Left kidney (tissue), 2 donors: Measurements from ENCODE around the gene CCDC70. TPM values are rescaled to one million over a fixed set of nuclear protein-coding genes. Genes with fewer than 3 reads are reported as not detected.
"Not testable (repeated sequence)": the region's sequence is repeated elsewhere in the genome, so short reads cannot be mapped to it uniquely, and the experiment has no call there.

Source experiments
- DNase-seq: peaks from one replicate; pipeline ENCODE4 v3.0.0-alpha.2; 2013
- polyA plus RNA-seq: library from polyadenylated mRNA; unstranded; fragments of 120-200 nt; gene quantifications from one replicate; pipeline ENCODE4 v1.2.1, GENCODE V29; 2013; ENCODE audit not compliant: insufficient read length

CCDC70 gene
- polyA plus RNA-seq, 1 donor: not detected

DNA sequence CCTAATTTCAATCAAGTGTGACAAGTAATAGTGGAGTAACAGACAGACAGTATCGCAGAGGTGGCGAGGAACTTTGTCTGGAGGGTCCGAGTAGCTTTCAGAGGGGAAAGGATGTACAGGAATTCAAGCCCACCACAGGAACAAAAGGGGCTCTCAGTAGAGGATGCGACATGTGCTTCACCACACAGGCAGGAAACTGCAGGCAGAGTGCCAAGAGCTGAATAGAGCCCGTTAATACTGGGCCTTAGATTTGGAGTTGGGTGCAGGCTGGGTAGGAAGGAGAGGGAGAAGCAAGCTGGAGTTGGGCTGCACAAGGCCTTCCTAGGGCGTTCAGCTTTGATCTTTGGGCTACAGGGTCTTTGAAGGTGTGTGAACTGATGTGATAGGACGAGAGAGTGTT lies 1.2 kb downstream of the CCDC70 start:
- no peak for DNase-seq

DNA sequence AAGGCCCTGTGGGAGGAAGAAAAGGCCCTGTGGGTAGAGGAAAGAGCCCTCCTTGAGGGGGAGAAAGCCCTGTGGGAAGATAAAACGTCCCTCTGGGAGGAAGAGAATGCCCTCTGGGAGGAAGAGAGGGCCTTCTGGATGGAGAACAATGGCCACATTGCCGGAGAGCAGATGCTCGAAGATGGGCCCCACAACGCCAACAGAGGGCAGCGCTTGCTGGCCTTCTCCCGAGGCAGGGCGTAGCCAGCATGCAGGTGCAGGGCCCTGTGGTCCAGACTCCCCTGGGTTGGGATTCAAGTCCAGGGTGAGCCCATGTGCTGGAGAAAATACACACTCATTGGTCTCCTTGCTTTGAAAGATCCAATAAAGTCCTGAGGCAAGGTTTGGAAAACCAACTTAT lies 4.1 kb downstream of the CCDC70 start:
- DNase-seq: no peak

DNA sequence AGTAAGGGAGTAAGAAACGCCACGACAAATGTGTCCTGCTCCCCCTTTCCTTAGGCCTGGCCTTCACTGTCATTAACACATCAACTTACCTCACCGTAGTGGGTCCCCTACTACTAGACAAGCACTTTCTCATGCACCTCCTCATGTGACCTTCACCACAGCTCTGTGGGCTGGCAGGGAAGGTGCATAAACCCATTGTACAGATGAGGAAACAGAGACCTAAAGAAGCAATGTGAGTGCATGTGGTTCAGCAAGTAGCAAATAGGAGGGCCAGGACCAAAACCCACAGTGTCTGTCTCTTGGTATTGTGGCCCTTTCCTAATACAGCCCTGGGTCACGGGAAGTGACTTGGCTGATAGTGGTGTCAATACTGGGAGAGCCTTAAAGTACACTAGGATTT lies 5.3 kb downstream of the CCDC70 start:
- DNase-seq: no peak

DNA sequence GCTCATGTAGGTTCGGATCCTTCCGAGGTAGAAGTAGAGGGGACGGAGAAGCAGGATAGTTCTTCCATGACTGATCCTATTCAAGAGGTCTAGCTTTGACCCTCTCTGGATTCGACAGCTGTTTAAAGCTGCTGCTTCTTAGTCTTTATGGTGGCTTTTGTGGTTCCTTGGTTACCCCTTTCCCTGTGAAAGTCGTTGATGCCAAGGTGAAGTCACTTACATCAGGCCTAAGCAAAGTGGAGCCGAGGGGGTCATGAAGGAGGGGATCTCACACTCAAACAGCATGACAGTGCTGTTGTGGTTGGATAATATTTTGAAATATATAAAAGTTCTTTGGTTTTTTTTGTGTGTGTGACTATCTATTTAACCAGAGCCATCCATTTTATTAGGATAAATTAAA lies 8.1 kb downstream of the CCDC70 start:
- DNase-seq: no peak

DNA sequence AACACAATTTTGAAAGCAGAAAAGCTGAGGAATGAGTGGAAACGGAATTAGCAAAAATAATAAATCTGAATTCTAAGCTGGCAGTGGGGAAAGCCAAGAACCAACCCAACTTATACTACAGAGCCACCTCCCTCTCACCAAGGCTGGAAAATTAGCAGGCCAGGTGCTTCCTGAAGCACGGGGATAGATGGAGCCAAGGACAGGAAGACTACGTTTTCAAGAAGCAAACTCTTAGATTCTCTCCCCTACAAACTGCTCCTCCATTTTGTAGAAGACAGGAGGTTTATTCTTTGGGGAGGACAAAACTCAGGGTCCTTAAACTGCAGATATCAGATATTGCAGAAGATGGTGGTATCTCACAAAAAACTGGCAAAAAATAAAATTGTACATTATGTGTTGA lies 8.8 kb downstream of the CCDC70 start:
- no peak for DNase-seq

DNA sequence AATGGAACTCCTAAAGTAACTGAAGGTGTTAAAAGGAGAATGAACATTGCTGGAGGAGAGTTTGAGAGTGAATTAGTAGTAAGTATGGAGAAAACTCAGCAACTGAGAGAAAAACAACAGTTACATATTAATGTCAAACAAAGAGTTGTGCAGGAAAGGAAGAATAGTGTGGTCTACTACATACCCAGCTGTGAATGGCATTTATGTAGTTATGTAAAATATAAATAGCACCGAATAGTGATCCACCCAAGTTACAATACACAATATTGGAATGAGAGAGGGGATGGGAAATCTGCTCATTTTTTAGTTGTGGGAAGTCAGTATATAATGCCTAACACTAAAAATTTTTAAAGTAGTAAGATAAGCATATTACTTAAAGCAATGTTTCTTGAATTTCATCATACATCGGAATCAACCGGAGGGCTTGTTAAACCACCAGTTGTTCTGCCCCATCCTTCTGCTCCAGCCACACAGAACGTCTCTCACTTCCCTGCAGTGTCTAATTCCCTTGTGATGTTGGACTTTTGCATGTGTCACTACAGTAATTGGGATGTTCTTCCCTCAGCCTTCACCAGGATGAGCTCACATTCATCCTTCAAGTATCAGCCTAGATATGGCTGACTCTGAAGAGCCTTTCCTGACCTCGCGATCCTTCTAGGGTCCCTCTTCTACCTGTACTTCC lies 11.5 kb downstream of the CCDC70 start:
- no peak for DNase-seq

DNA sequence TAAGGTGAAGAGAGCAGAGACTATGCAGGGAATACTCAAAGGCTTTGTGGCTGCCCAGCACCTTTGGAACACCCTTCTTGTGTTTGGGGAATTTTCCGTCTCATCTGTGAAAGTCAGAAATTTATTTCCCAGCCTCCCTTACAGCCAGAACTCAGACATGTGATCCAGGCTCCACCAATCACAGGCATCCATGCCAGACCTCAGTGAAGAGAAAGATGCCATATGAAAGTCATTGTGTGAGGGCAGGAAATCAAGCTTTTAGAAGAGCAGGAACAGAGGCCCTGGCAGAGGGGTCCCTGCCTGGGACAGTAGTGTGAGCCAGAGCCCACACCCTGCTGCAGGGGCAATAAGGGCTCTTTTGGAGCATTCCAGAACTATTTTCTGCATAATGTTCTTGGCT lies 12.1 kb downstream of the CCDC70 start:
- DNase-seq: no peak

DNA sequence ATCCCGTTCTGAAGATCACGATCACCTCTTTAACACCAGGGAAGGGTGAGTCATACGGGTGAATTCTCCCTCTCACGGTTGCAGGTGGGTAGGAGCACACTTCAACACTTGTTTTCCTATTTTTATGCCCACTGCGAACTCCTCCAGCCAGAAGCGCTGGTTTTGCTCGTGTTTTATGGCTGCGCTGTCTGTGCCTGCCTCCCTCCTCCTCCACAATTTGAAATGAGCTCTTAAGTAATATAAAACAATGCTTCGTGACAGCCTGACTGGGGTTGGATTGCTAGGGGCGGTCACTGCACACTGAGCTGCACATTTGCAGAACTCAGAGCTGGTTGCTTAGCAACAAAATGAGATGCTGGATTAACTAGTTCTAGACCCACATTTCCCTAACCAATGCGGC lies 12.9 kb downstream of the CCDC70 start:
- peak; percentile 41 for DNase-seq

DNA sequence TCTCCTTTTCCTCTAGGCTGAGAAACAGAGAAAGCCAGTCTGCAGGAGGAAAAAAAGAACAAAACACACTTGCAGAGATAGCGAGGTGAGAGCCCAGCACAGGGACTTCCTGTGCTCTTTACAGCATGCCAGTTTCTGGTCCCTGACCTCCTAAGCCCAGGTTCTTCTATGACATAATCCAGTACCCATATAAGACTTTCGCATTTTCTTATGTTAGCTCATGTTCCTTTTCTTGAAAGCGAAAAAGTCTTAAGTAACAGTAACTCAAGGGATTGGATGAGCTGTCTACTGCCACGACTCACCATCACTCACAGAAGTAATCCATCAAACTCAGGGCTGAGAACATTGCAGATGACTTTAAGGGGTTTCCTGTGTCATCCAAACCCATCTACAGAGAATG lies 17.4 kb downstream of the CCDC70 start:
- no peak for DNase-seq

DNA sequence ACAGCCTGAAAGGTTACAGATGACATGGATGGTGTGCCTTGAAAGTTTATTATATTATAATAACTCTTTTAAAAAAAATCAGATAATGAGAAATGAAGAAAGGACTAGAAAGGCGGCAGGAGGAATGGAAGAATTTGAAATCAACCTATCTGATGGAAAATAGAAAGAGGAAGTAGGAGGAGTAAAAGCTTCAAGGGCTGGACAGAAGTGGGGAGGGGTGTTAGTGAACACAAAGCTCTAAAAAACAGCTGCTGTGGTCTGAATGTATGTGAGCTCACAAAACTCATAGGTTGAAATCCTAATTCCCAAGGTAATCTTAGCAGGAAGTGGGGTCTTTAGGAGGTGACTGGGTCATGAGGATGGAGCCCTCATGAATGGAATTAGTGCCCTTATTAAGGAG lies 19.5 kb downstream of the CCDC70 start:
- no peak for DNase-seq

DNA sequence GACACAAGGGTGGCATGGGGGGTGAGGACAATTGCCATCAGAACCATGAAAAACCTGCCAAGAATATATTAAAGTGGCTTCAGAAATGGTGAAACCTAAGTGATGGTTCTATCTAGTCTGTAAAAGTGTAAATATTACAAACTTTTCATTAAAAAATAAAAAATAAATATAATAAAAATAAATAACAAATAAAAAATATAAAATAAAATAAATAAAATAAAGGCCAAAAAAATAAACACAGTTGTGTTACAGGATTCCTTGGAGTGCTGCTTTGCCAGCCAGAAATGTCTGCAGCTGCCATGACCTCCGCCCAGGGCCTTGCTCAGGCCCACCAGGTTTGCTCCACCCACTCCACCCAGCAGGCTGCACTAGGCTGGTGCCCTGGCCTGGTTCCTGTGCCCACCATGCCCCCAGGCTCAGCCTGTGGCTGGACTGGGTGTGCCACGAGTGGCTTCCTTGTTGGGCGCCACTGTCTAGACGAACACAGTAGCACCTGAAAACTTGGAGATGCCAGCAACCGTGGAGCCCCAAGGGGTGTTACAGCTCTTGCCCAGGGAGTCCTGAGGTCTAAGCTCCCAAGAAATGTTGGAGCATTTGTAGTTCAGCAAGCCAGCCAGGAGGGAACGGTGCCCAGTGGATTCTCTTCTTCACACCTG lies 20.9 kb downstream of the CCDC70 start:
- DNase-seq: no peak

DNA sequence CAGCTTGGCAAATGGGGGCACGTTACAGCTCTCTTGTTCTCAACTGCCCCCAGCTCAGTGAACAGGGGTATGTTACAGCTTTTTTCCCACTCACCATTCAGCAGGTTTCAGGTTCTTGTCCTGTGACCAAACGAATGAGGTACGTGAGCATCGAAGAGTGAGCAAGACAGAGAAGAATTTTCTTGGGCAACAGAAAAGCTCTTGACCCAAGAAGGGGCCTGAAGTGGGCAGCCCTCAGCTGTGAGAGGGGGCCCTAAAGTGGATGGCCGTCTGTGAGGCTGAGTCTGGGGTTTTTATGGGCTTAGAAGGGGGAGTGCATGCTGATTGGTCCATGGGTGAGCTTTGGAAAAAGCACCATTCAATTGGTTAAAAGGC lies 21.4 kb downstream of the CCDC70 start:
- DNase-seq: no peak

DNA sequence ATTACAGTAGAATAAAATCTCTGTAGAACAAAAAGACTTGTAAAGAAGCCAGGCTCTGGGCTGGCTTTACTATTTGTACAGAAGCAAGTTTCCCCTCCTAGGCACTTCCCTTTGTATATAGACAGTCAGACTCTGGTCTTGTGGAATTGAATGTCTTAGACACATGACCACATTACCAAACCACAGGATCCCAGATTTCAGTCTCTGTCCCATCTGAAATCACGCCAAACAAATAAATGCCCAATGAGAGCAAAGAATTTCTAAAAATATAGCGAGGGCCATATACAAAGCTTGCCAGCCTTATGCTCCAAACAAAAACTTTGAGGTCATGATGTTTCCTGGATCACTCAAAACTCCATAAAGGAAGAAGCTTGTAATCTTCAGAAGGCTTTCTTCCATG lies 23.9 kb downstream of the CCDC70 start:
- no peak for DNase-seq

DNA sequence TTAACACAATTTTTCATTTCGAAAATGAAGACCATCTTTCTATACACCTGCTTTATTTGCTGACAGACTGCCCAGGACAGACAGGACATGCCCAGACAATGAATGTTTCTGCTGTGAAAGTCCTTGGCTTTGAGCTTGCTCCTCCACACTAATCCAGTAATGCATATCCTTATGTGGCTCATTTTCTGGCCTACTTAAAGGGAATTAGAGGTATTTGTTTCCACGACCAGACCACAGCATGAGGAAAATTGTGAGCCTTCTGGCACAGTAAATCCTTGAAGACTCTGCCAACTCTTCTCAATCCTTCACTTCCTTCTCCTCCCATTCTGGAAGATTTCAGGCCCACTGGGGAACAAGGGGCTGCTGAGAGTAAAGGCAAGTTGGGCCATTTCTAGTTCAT lies 25.7 kb downstream of the CCDC70 start:
- no peak for DNase-seq

DNA sequence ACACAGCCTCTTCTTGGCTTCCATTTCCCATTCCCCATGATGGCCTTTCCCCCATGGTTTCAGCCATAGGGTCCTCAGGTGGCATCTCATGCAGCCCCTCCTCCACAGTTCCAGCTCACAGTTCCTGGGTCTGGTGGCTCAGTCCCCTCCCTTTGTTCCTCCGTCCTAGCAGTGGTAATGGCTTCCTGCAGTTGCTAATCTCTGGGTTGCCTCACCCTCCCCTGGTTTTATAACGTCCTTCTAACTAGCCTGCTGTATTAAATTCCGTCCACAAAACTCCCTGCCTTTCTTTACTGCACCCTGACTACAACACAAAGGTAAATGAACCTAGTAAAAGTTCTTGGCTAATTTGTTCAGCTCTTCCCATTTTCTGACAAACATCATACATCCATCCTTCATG lies 30.9 kb downstream of the CCDC70 start:
- no peak for DNase-seq

DNA sequence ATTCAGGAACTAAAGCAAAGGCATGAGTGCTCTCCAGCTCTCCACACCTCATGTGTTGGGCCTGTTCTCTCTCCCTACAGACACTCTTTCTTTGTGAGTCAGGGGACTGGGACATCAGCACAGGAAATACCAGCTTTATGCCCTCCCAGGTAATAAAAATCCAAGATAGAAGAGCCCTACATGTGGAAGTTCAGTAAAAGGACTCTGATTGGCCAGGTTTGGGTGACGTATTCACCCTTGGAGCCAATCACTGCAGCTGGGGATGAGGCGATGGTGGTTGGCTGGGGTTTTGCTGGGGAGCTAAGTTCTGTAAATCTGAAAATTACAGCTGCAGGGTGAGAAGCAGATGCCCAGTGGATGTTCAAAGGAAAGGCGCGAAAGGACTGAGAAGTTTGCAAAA lies 32.5 kb downstream of the CCDC70 start:
- no peak for DNase-seq

DNA sequence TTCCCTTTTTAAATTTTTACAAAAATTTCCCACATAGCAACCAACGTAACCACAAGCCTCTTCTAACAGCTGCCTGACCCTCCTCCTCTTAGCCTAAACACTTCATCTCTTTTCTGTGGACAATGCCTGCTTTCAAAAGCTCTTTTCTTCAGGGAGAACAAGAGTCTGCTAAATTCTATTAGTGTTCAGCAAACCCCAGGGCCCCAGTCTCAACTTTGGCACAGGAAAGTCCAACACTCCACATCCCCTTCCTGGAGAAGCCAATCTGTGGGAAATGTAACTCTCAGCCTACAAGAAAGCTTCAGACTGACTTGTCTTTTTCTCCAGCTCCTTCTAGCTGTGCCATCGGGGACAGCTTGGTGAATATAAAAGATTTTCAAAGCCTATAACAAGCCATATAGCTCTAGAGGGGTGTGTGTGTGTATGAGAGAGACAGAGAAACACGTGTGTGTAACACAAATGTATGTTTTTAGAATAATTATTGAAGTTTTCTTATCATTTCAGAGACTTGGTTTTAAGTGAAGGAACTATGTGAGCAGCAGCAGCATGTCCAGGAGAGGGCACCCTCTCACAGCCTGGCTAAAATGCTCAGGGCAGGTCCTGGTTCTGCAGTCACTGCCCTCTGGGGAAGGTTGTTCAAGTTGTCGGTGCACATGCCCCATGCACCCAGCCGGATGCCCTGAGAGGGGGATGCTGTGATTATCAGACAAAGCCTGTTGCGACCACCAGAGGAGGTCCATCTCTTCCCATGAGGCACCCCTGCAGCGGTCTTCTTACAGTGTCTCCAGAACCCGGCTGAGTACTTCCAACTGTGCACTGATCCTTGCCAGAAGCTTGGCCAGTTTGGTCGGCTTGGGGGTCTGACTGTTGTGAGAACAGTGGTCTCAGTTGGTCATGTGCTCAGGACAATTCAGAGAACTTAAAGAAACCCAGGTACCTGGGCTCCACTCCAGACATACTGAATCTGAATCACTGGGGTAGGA lies 34.4 kb downstream of the CCDC70 start:
- DNase-seq: no peak

DNA sequence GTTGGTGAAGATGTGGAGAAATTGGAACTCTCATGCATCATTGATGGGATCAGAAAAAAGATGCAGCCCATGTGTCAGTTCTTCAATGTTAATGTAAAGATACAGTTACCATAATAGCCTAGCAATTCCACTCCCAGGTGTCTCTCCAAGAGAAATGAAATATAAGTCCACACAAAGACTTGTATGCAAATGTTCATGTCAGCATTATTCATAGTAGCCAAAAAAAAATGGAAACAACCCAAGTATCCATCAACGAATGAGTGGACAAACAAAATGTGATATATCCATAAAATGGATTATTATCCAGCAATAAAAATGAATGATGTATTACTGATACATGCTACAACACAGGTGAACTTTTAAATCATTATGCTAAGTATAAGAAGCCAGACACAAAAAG lies 38.7 kb downstream of the CCDC70 start:
- no peak for DNase-seq

DNA sequence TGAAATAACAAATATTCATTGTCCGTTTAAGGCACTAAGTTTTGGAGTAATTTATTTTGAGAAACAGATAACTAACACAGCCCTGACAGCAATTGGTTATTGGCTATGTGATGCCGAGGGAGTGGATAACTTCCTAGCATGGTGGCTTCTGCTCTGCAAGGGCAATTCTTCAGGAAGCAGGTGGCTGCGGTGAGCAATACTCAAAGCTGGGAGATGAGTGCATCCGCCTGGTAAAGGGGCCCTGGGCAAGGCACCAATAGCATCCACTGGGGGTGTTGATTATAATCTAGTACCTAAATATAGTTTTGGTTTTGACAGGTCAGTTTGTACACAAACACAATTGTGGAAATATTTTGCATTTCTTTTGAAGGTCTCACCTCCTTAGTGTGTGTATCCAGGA lies 41.0 kb downstream of the CCDC70 start:
- DNase-seq: no peak

DNA sequence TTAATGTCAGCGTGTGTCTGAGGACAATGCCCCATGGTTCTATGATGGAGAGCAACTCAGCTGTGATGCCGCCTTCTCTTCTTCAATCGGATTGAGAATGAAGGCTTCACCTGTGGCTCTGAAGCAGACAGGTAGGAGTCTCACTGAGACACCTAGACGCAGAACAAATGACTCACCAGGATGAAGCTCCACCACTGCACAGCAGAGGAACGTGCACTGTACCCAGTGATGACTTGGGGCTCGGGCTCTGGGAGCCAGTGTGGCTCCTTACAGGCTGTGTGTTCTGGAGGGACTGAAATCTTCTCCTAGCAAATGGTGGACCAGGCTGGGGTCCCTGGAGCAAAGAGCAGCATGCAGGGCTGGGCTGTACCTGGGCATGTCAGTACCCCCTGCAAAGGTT lies 44.0 kb downstream of the CCDC70 start:
- no peak for DNase-seq

DNA sequence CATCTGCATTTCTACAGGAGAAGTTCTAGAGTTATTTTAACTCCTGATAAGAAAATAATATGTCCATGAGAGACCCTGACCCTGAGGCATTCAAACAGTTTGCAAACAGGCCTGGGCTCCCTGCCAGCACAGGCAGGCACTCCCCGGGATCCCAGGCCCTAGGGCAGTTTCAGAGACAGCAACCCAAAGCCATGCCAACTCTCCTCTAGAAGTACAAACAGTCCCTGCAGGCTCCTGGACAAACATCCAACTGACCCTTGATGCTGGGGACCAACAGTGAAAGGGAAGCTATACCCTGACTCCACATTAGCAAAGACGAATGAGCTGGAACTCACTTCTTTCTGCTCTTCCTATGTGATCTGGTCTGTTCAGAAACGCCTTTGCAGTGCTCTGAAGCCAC lies 44.8 kb downstream of the CCDC70 start:
- no peak for DNase-seq

DNA sequence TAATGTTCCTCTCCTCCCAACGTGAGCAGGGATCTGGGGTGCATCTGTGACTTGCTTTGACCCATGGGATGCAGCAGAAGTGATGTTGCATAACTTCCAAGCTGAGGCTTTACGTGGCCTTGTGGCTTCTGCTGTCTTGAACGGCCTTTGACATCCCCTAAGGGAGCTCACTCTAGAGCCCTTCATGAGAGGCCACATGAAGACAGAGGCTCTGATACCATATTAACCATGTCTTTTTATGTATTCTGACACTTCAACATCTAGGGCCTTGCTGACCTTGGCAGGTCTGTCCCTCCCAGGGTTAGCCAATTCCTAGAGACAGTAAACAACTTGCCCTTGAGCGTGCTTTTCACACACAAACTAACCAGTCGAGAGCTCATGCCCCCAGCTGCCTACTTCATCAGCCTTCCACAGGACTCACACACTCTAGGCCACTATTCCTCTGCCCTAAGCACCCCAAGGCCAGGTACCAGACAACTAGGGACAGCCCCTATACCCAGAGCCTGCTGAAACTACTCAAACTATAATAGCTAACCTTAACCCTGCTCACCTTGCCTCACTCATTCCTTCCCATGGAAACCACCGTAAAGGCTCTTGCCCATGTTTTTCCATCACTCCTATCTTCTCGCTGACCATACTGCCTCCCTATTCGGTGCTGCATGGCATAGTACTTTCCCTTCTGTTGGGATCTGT lies 45.4 kb downstream of the CCDC70 start:
- no peak for DNase-seq

DNA sequence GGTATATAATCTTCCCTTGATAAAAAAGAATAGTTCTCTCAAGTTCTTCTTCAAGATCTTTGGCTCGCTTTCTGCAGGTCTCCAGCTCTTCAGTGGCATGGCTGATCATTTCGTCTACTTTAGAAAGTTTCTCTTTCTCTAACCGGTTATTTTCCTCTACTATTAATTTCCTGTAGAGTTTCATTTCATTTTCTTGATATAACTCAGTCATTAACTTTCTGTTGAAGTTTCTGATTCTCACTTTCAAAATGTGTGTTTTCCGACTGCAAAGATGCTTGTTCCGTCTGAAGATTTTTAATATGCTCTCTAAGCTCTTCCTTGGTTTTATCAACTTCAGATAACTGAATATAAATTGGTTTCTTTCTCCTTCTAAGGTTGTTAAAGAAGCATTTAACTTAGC lies 47.5 kb downstream of the CCDC70 start:
- DNase-seq: not testable (repeated sequence)
